Ishikawa (cell line): ENCODE data around the gene APOL4.

Experiments
- CEBPB ChIP-seq: IDR thresholded peaks from 2 replicates; pipeline ENCODE4 v1.6.1; 2012
- CREB1 ChIP-seq: IDR thresholded peaks from 2 replicates; pipeline ENCODE4 v1.6.1; 2012; ENCODE audit warnings: low read depth
- EGR1 ChIP-seq: IDR thresholded peaks from 2 replicates; pipeline ENCODE4 v1.6.1; 2012
- EP300 ChIP-seq: IDR thresholded peaks from 2 replicates; pipeline ENCODE4 v1.6.1; 2012; ENCODE audit warnings: borderline replicate concordance
- FOXM1 ChIP-seq: IDR thresholded peaks from 2 replicates; pipeline ENCODE4 v1.6.1; 2012; ENCODE audit warnings: low read depth, borderline replicate concordance
- NFIC ChIP-seq: IDR thresholded peaks from 2 replicates; pipeline ENCODE4 v1.6.1; 2012
- RAD21 ChIP-seq: IDR thresholded peaks from 2 replicates; pipeline ENCODE4 v1.6.1; 2012; ENCODE audit warnings: low read depth
- REST ChIP-seq: IDR thresholded peaks from 2 replicates; pipeline ENCODE4 v1.6.1; 2012; ENCODE audit warnings: low read depth, mild to moderate bottlenecking
- TAF1 ChIP-seq: IDR thresholded peaks from 2 replicates; pipeline ENCODE4 v1.6.1; 2012; ENCODE audit warnings: low read depth, mild to moderate bottlenecking
- TCF12 ChIP-seq: IDR thresholded peaks from 2 replicates; pipeline ENCODE4 v1.6.1; 2012; ENCODE audit warnings: low read depth
- TEAD4 ChIP-seq: IDR thresholded peaks from 2 replicates; pipeline ENCODE4 v1.6.1; 2012
- YY1 ChIP-seq: IDR thresholded peaks from 2 replicates; pipeline ENCODE4 v1.6.1; 2012; ENCODE audit warnings: low read depth
- ZBTB7A ChIP-seq: IDR thresholded peaks from 2 replicates; pipeline ENCODE4 v1.6.1; 2012; ENCODE audit warnings: low read depth
- TF ChIP-seq, protein P1 (sequence below): IDR thresholded peaks from 2 replicates; pipeline ENCODE4 v1.6.1; 2012
- TF ChIP-seq, protein P2 (sequence below): IDR thresholded peaks from 2 replicates; pipeline ENCODE4 v1.6.1; 2012

APOL4 gene

GRCh38 chr22:36162127-36163034 is 39.2 kb downstream of the APOL4 start:
- TF ChIP-seq TCF12 (no peak), TAF1 (no peak), CEBPB (no peak), CREB1 (no peak), EP300 (no peak), RAD21 (no peak), REST (no peak), ZBTB7A (no peak), YY1 (no peak), FOXM1 (no peak), TEAD4 (no peak), EGR1 (no peak), NFIC (no peak)
- TF ChIP-seq, protein P1, sequence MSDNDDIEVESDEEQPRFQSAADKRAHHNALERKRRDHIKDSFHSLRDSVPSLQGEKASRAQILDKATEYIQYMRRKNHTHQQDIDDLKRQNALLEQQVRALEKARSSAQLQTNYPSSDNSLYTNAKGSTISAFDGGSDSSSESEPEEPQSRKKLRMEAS = no peak
- TF ChIP-seq, protein P2, sequence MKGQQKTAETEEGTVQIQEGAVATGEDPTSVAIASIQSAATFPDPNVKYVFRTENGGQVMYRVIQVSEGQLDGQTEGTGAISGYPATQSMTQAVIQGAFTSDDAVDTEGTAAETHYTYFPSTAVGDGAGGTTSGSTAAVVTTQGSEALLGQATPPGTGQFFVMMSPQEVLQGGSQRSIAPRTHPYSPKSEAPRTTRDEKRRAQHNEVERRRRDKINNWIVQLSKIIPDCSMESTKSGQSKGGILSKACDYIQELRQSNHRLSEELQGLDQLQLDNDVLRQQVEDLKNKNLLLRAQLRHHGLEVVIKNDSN = no peak

DNA sequence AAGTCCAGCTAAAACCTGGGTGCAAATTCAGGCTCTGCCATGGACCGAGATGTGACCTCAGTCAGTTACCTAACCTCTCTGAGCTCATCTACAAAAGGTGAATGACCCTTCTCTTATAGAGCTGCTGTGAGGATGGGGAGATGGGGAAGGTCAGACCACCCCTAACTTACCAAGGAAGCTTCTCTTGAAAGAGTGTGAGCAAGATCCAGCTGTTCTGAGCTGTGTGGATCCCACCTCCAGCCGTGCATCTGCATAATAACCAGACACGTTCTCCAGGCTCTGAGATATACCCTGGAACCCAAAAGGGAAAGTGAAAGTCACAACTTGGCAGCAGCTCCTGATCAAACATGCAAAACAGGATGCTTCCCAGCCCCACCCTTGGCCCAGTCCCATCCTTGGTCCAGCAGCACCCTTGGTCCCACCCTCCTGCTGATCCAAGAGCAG is 41.1 kb downstream of the APOL4 start, which contains the start of gene APOL3:
Gene APOL3 (minus strand): TSS at position 257 of the 444 bp plus-strand sequence. CDS start 11,700 bp downstream, outside the sequence.
- TF ChIP-seq, protein P2 = no peak
- TF ChIP-seq EP300 (no peak), RAD21 (no peak), EGR1 (no peak), YY1 (no peak), FOXM1 (no peak), TCF12 (no peak), CREB1 (no peak), CEBPB (no peak), ZBTB7A (no peak)

DNA sequence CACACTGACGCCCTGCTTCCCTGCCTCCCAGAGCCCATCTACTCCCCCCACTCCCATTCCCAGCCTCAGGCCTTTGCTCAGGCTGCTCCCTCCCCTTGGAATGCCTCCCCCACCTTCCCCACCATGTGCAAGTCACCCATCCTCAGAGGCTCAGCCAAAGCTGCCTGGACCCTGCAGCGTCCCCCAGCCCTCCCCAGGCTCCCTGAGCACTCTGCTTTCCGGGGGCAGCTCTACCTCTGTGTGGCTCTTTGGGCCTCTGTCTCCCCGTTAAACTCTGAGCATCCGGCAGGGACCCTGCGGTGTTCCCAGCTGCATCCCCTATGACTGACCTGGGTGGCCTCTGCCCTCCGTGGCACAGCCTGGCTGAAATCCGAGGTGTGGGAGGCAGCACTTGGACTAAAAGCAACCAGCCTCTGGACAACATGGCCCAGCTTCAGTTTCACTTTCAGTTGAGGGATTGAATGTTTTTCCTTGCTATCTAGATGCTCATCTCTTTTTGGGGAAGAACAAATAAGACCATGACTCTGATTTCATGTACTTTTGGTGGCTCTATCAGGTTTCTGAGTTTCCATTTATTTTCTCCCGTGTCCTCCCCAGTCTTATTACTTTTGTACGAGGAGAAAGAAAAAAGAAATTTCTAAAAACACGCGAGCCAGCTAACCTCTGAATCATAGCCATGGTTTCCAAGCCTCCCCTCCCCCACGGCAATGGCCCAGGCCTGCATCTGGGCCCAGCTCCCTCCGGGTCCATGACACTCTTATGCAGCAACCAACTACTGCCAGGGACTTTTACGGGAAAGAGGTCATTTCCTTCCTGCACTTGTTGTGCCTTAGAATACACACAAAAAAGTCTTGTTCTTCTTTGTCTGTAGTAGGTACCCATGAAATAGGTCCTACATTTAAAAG is 44.8 kb downstream of the APOL4 start:
- TF ChIP-seq YY1 (no peak), ZBTB7A (no peak), TEAD4 (no peak), NFIC (no peak), EGR1 (no peak), EP300 (no peak), TAF1 (no peak)
- TF ChIP-seq, protein P1 = no peak

GRCh38 chr22:36156119-36156514 is 45.5 kb downstream of the APOL4 start:
- TF ChIP-seq ZBTB7A (no peak), RAD21 (no peak), EP300 (no peak), FOXM1 (no peak), CEBPB (no peak), YY1 (no peak), TEAD4 (no peak), NFIC (no peak), TAF1 (no peak), REST (no peak), TCF12 (no peak), CREB1 (no peak), EGR1 (no peak)
- TF ChIP-seq, protein P1 = no peak
- TF ChIP-seq, protein P2 = no peak
